ENCODE data around the gene SNX32. TPM values are rescaled to one million over a fixed set of nuclear protein-coding genes. Genes with fewer than 3 reads are reported as not detected.

SNX32 gene
- total and polyA plus RNA-seq, 9 of the 15 experiments (the other 6 are each of a cell fraction or from before 2014, with no cell fraction given): 0.03 TPM; not detected in 7

DNA sequence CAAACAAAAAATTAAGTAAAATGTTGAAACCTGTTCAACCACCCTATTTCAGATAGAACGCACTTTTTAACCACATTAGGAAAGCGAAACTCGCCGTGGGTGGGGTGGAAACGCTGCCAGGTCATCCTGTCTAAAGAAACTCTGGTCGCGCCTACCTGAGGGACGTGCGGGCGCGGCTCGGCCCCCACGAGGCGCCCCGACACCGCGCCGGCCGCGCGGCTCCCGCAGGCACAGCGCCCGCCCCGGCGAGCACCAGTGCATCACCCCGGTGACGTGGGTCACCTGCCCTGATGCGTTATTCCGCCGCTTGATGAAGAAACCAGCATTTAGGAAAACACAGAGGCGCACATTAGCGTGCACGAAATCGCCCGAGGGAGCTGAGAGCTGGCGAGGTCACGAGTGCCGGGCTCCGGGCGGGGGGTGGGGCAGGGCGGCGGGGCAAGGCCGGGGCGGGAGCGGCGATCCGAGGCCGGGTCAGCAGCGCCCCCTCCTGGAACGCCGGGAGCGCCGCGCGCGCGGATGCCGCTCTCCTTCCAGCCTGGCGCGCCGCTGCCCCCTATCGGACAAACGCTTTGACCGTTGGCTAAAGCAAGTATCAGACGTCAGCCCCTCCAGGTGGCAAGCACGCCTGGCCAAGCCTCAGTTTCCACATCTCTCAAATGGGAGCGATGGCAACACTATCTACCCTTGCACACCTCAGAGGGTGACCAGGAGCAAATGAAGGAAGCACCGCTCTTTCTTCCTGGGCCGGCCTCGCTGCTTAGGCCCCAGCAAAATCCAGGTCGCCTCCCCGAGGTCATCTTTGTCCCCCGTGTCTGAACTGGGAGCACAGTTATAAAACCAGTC is 15.7 kb upstream of the SNX32 start (continued):
- TF ChIP-seq, protein P1, sequence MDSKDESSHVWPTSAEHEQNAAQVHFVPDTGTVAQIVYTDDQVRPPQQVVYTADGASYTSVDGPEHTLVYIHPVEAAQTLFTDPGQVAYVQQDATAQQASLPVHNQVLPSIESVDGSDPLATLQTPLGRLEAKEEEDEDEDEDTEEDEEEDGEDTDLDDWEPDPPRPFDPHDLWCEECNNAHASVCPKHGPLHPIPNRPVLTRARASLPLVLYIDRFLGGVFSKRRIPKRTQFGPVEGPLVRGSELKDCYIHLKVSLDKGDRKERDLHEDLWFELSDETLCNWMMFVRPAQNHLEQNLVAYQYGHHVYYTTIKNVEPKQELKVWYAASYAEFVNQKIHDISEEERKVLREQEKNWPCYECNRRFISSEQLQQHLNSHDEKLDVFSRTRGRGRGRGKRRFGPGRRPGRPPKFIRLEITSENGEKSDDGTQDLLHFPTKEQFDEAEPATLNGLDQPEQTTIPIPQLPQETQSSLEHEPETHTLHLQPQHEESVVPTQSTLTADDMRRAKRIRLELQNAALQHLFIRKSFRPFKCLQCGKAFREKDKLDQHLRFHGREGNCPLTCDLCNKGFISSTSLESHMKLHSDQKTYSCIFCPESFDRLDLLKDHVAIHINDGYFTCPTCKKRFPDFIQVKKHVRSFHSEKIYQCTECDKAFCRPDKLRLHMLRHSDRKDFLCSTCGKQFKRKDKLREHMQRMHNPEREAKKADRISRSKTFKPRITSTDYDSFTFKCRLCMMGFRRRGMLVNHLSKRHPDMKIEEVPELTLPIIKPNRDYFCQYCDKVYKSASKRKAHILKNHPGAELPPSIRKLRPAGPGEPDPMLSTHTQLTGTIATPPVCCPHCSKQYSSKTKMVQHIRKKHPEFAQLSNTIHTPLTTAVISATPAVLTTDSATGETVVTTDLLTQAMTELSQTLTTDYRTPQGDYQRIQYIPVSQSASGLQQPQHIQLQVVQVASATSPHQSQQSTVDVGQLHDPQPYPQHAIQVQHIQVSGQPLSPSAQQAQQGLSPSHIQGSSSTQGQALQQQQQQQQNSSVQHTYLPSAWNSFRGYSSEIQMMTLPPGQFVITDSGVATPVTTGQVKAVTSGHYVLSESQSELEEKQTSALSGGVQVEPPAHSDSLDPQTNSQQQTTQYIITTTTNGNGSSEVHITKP (IDR thresholded peaks at IDR 0.05; ENCODE audit: partially characterized antibody): no peak
- TF ChIP-seq PPARD (CRISPR knock-in tag; IDR thresholded peaks at IDR 0.05) (no peak), E4F1 (CRISPR knock-in tag; IDR thresholded peaks at IDR 0.05; ENCODE audit: borderline replicate concordance) (no peak), SMC3 (conservative IDR thresholded peaks at IDR 0.05; ENCODE audit: insufficient read depth, low read depth, low read length) (peak; percentile 94), RB1 (IDR thresholded peaks at IDR 0.05; ENCODE audit: low read depth) (peak; percentile 92), CBFA2T3 (IDR thresholded peaks at IDR 0.05) (no peak), CAMTA2 (CRISPR knock-in tag; conservative IDR thresholded peaks at IDR 0.05) (no peak), SRSF3 (IDR thresholded peaks at IDR 0.05; ENCODE audit: insufficient read depth, low read length) (no peak), MTA1 (IDR thresholded peaks at IDR 0.05; ENCODE audit: borderline replicate concordance) (no peak), YBX1 (IDR thresholded peaks at IDR 0.05) (no peak), TAF9B (IDR thresholded peaks at IDR 0.05; ENCODE audit: partially characterized antibody) (no peak), RBFOX2 (IDR thresholded peaks at IDR 0.05; ENCODE audit: low read depth, low read length) (peak; percentile 68), CHD1 (IDR thresholded peaks at IDR 0.05; ENCODE audit: low read length) (no peak), LCOR (CRISPR knock-in tag; IDR thresholded peaks at IDR 0.05) (peak; percentile 79; the same call in 1 of the 2 replicates), CHCHD3 (CRISPR knock-in tag; IDR thresholded peaks at IDR 0.05) (no peak)
- TF ChIP-seq, protein P2, sequence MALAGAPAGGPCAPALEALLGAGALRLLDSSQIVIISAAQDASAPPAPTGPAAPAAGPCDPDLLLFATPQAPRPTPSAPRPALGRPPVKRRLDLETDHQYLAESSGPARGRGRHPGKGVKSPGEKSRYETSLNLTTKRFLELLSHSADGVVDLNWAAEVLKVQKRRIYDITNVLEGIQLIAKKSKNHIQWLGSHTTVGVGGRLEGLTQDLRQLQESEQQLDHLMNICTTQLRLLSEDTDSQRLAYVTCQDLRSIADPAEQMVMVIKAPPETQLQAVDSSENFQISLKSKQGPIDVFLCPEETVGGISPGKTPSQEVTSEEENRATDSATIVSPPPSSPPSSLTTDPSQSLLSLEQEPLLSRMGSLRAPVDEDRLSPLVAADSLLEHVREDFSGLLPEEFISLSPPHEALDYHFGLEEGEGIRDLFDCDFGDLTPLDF (CRISPR knock-in tag; IDR thresholded peaks at IDR 0.05): no peak
- TF ChIP-seq, protein P3, sequence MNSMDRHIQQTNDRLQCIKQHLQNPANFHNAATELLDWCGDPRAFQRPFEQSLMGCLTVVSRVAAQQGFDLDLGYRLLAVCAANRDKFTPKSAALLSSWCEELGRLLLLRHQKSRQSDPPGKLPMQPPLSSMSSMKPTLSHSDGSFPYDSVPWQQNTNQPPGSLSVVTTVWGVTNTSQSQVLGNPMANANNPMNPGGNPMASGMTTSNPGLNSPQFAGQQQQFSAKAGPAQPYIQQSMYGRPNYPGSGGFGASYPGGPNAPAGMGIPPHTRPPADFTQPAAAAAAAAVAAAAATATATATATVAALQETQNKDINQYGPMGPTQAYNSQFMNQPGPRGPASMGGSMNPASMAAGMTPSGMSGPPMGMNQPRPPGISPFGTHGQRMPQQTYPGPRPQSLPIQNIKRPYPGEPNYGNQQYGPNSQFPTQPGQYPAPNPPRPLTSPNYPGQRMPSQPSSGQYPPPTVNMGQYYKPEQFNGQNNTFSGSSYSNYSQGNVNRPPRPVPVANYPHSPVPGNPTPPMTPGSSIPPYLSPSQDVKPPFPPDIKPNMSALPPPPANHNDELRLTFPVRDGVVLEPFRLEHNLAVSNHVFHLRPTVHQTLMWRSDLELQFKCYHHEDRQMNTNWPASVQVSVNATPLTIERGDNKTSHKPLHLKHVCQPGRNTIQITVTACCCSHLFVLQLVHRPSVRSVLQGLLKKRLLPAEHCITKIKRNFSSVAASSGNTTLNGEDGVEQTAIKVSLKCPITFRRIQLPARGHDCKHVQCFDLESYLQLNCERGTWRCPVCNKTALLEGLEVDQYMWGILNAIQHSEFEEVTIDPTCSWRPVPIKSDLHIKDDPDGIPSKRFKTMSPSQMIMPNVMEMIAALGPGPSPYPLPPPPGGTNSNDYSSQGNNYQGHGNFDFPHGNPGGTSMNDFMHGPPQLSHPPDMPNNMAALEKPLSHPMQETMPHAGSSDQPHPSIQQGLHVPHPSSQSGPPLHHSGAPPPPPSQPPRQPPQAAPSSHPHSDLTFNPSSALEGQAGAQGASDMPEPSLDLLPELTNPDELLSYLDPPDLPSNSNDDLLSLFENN (IDR thresholded peaks at IDR 0.05; ENCODE audit: low read depth in 2 of 2, low read length in 2 of 2): no peak
